SK-N-MC (cell line): ENCODE data around the gene CHAC2.
"Not testable (repeated sequence)": the region's sequence is repeated elsewhere in the genome, so short reads cannot be mapped to it uniquely, and the experiment has no call there.

Source experiments
- DNase-seq: peaks from one replicate; pipeline ENCODE4 v3.0.0-alpha.2; 2011; ENCODE audit warnings: low read depth, low spot score
- H3K27ac ChIP-seq: fragments of 200-600 bp; sonication (generic); 2 replicates; pipeline ENCODE4 v1.5.1; 2016; ENCODE audit warnings: mixed run types
- H3K36me3 ChIP-seq: fragments of 200-600 bp; sonication (generic); 2 replicates; pipeline ENCODE4 v1.6.1; 2017; ENCODE audit warnings: antibody characterized with exemption, low read length, mixed read lengths; ENCODE audit not compliant: insufficient read depth
- H3K4me3 ChIP-seq: fragments of 200-600 bp; sonication (generic); 2 replicates; pipeline ENCODE4 v1.5.1; 2016
- H3K9ac ChIP-seq: fragments of 200-600 bp; sonication (generic); 2 replicates; pipeline ENCODE4 v1.8.0; 2017; ENCODE audit warnings: mixed run types, mixed read lengths; ENCODE audit not compliant: insufficient read length
- H3K9me3 ChIP-seq: fragments of 200-600 bp; sonication (generic); 2 replicates; pipeline ENCODE4 v1.6.1; 2017; ENCODE audit warnings: low read depth, mild to moderate bottlenecking, antibody characterized with exemption, low read length, moderate library complexity, mixed read lengths
- EZH2 ChIP-seq: fragments of 200-600 bp; sonication (generic); IDR thresholded peaks from one replicate; pipeline ENCODE4 v1.6.1; 2017; ENCODE audit warnings: antibody characterized with exemption
- FOXP2 ChIP-seq: optimal IDR thresholded peaks from 2 replicates; pipeline ENCODE3; 2011; ENCODE audit warnings: mild to moderate bottlenecking, moderate library complexity; ENCODE audit not compliant: insufficient read depth; ENCODE audit errors: extremely low read length, control extremely low read depth
- POLR2AphosphoS5 ChIP-seq: IDR thresholded peaks from 2 replicates; pipeline ENCODE4 v1.6.1; 2012; ENCODE audit warnings: mild to moderate bottlenecking, low read depth, low read length, borderline replicate concordance

CHAC2 gene

GRCh38 chr2:53811601-53812000 lies 44.0 kb downstream of the CHAC2 start:
- H3K36me3 ChIP-seq, result peaks cover 43% of the 10 kb centered on the region
- no peak overlapping the region for H3K9ac ChIP-seq
- no peak overlapping the region for H3K27ac ChIP-seq
- H3K4me3 ChIP-seq, result no peak overlapping the region
- no peak for DNase-seq
- no peaks in the 10 kb centered on the region for H3K9me3 ChIP-seq
- TF ChIP-seq FOXP2 (no peak), EZH2 (no peak), POLR2AphosphoS5 (no peak)

GRCh38 chr2:53813151-53813550 lies 45.5 kb downstream of the CHAC2 start:
- Histone ChIP-seq H3K4me3 (no peak overlapping the region), H3K9ac (no peak overlapping the region), H3K27ac (no peak overlapping the region), H3K9me3 (no peaks in the 10 kb centered on the region), H3K36me3 (peaks cover 38% of the 10 kb centered on the region)
- TF ChIP-seq FOXP2, result no peak
- no peak for TF ChIP-seq POLR2AphosphoS5
- TF ChIP-seq EZH2, result no peak
- no peak for DNase-seq

GRCh38 chr2:53818854-53819435 lies 51.3 kb downstream of the CHAC2 start:
- DNase-seq, result no peak
- peaks cover 22% of the 10 kb centered on the region for H3K36me3 ChIP-seq
- no peak overlapping the region for H3K9ac ChIP-seq
- no peak overlapping the region for H3K4me3 ChIP-seq
- H3K27ac ChIP-seq, result no peak overlapping the region
- TF ChIP-seq EZH2 (no peak), FOXP2 (no peak), POLR2AphosphoS5 (no peak)
- H3K9me3 ChIP-seq, result no peaks in the 10 kb centered on the region

- no peak overlapping the region for H3K4me3 ChIP-seq
- no peak overlapping the region for H3K9ac ChIP-seq
- peaks cover 22% of the 10 kb centered on the region for H3K36me3 ChIP-seq
- TF ChIP-seq POLR2AphosphoS5 (no peak), EZH2 (no peak), FOXP2 (no peak)
- no peak overlapping the region for H3K27ac ChIP-seq
- no peak for DNase-seq
- no peaks in the 10 kb centered on the region for H3K9me3 ChIP-seq
Observed at GRCh38 chr2:53819634-53820033, 52.0 kb downstream of the CHAC2 start.

DNA sequence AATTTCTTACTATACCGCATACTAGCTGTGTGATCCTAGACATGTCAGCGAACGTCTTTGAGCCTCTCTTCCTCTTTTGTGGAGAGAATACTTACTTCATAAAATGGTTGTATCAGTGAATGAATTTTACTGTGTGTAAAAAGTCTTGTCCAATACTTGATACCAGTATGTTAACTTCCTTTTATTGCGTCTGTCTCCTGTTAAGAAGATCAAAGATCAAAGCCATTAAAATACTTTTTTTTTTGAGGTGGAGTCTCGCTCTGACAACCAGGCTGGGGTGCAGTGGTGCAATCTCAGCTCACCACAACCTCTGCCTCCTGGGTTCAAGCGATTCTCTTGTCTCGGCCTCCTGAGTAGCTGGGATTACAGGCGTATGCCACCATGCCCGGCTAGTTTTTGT lies 52.4 kb downstream of the CHAC2 start:
- H3K9ac ChIP-seq, result no peak overlapping the region
- no peak for DNase-seq
- H3K36me3 ChIP-seq, result peaks cover 22% of the 10 kb centered on the region
- H3K9me3 ChIP-seq, result no peaks in the 10 kb centered on the region
- TF ChIP-seq FOXP2, result no peak
- TF ChIP-seq POLR2AphosphoS5, result no peak
- no peak for TF ChIP-seq EZH2
- no peak overlapping the region for H3K4me3 ChIP-seq
- H3K27ac ChIP-seq, result no peak overlapping the region

DNA sequence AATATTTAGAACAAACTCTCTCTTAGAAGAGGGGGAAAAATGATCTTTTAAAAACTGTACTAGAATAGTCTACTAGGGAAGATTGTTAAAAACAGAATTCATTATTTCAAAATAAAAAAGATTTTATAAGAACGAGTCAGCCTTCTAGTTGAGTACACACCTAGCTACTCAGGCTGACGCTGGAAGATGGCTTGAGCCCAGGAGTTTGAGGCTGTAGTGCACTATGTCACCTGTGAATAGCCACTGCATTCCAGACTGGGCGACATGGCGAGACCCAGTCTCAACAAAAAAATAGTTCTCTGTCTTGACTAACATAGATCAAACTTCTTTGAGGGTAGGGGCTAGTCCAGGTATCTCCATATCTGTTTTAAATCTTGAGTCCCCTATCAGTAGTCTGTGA lies 53.1 kb downstream of the CHAC2 start:
- DNase-seq, result no peak
- Histone ChIP-seq H3K27ac (no peak overlapping the region), H3K36me3 (peaks cover 16% of the 10 kb centered on the region), H3K4me3 (no peak overlapping the region), H3K9me3 (no peaks in the 10 kb centered on the region), H3K9ac (no peak overlapping the region)
- TF ChIP-seq POLR2AphosphoS5, result no peak
- TF ChIP-seq FOXP2, result no peak
- TF ChIP-seq EZH2, result no peak

DNA sequence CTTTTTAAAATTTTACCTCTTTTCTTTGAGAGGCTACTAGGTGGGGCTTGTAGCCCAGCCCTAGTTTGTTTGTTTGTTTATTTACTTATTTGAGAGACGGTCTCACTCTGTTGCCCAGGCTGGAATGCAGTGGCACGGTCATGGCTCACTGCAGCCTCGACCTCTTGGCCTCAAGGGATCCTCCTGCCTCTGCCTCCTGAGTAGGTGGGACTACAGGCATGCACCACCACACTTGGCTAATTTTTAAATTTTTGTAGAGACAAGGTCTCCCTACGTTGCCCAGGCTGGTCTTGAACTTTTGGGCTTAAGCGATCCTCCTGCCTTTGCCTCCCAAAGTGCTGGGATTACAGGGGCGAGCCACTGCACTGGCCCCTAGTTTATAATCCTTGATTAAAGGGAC lies 54.2 kb downstream of the CHAC2 start:
- no peak overlapping the region for H3K9ac ChIP-seq
- H3K27ac ChIP-seq, result no peak overlapping the region
- no peak overlapping the region for H3K4me3 ChIP-seq
- 0 out of 2 replicates have a peak, but pooled peaks cover 12% of the 10 kb centered on the region for H3K36me3 ChIP-seq
- no peak for DNase-seq
- TF ChIP-seq FOXP2 (no peak), EZH2 (no peak), POLR2AphosphoS5 (no peak)
- no peaks in the 10 kb centered on the region for H3K9me3 ChIP-seq

- not testable (repeated sequence) for H3K9ac ChIP-seq, DNase-seq, H3K9me3 ChIP-seq, H3K4me3 ChIP-seq, H3K36me3 ChIP-seq, H3K27ac ChIP-seq
Observed at GRCh38 chr2:53823639-53824038, 56.0 kb downstream of the CHAC2 start.
